Measurements from ENCODE around the gene PLXNA4. TPM values are rescaled to one million over a fixed set of nuclear protein-coding genes. Genes with fewer than 3 reads are reported as not detected.

PLXNA4 gene
- total and polyA plus RNA-seq, 2 experiments from 2014 or later = 7.3 to 33.3 TPM

DNA sequence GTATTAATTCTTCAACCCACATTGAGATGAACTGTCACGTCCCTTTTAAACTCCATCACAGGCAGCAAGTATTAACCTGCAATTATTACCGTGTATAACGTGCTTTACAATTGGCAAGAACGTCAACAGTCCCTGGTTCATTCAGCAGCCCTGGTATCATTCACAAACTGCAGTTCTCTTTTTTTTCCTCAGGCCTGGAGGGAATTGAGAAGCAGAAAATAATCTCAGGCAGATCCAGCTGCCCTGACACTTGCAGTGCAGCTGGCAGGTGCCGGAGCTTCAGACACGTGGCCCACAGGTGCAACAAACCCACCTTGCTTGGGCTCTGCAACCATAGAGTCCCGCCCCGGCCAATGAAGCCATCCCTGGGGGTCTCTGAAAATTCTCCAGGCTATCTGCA lies 137.3 kb downstream of the PLXNA4 start:
- DNase-seq (ENCODE audit: low read depth in 1 of 2, low spot score in 1 of 2) = no peak
- H3K36me3 ChIP-seq = no peaks in the 10 kb centered on the region
- TF ChIP-seq, protein P1, sequence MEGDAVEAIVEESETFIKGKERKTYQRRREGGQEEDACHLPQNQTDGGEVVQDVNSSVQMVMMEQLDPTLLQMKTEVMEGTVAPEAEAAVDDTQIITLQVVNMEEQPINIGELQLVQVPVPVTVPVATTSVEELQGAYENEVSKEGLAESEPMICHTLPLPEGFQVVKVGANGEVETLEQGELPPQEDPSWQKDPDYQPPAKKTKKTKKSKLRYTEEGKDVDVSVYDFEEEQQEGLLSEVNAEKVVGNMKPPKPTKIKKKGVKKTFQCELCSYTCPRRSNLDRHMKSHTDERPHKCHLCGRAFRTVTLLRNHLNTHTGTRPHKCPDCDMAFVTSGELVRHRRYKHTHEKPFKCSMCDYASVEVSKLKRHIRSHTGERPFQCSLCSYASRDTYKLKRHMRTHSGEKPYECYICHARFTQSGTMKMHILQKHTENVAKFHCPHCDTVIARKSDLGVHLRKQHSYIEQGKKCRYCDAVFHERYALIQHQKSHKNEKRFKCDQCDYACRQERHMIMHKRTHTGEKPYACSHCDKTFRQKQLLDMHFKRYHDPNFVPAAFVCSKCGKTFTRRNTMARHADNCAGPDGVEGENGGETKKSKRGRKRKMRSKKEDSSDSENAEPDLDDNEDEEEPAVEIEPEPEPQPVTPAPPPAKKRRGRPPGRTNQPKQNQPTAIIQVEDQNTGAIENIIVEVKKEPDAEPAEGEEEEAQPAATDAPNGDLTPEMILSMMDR (IDR thresholded peaks at IDR 0.05; ENCODE audit: low read depth, low read length) = no peak

DNA sequence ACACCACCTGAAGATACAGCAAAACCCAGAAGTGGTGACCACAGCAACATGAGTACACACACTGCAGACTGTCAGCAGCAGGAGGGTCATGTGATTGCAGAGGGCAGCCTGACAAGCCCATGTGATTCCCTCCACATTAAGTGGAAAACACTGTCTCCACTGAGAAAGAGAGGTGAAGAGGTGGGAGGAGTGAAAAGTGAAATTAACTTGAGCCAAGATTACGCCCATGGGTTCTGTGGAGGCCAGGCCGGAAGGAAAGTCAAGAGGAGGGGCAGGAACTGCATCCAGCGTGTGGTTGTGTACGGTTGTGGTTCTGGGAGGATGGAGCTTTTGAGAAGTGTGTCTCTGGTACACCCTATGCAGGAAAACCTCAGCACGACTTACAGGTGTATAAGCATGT lies 138.5 kb downstream of the PLXNA4 start:
- H3K9me3 ChIP-seq (ENCODE audit: low read depth) = no peaks in the 10 kb centered on the region
- DNase-seq (ENCODE audit: low read depth in 1 of 2, low spot score in 1 of 2) = peak in 1 of 2 donors; percentile 80
- H3K4me3 ChIP-seq = no peak overlapping the region
- H3K27ac ChIP-seq = peak overlapping the region; percentile 27
- peaks cover 47% of the 10 kb centered on the region for H3K4me1 ChIP-seq (ENCODE audit: low read depth)
- H3K27me3 ChIP-seq = no peaks in the 10 kb centered on the region
- TF ChIP-seq, protein P1 (IDR thresholded peaks at IDR 0.05; ENCODE audit: low read depth, low read length) = no peak
- no peaks in the 10 kb centered on the region for H3K36me3 ChIP-seq

More for the DNA sequence above, 137.3 kb downstream of the PLXNA4 start:
- peaks cover 44% of the 10 kb centered on the region for H3K4me1 ChIP-seq (ENCODE audit: low read depth)
- H3K27me3 ChIP-seq = no peaks in the 10 kb centered on the region
- H3K9me3 ChIP-seq (ENCODE audit: low read depth) = no peaks in the 10 kb centered on the region
- no peak overlapping the region for H3K27ac ChIP-seq
- no peak overlapping the region for H3K4me3 ChIP-seq

DNA sequence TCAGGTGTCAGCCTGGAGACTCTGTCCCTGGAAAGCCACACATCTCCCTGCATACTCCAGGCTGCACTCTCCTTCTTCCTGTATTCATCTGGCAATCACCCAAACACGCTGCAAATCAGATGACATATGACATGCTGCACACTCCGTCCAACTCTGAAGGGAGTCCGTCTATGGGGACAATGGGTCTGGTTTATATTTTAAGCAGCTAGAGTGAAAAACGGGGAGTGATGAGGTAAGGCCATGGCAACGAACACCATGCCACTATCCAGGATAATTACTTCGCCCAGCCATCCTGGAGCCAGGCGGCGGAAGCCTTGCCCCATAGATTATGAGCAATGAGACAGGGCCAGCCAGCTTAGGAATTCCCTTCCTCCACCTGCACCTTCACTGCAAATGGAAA lies 140.1 kb downstream of the PLXNA4 start:
- TF ChIP-seq, protein P1 (IDR thresholded peaks at IDR 0.05; ENCODE audit: low read depth, low read length) = no peak
- Histone ChIP-seq H3K36me3 (no peaks in the 10 kb centered on the region), H3K27ac (peak overlapping the region; percentile 30), H3K27me3 (no peaks in the 10 kb centered on the region), H3K4me3 (no peak overlapping the region), H3K9me3 (ENCODE audit: low read depth) (no peaks in the 10 kb centered on the region), H3K4me1 (ENCODE audit: low read depth) (peaks cover 34% of the 10 kb centered on the region)
- DNase-seq (ENCODE audit: low read depth in 1 of 2, low spot score in 1 of 2) = peak in 1 of 2 donors; percentile 57

DNA sequence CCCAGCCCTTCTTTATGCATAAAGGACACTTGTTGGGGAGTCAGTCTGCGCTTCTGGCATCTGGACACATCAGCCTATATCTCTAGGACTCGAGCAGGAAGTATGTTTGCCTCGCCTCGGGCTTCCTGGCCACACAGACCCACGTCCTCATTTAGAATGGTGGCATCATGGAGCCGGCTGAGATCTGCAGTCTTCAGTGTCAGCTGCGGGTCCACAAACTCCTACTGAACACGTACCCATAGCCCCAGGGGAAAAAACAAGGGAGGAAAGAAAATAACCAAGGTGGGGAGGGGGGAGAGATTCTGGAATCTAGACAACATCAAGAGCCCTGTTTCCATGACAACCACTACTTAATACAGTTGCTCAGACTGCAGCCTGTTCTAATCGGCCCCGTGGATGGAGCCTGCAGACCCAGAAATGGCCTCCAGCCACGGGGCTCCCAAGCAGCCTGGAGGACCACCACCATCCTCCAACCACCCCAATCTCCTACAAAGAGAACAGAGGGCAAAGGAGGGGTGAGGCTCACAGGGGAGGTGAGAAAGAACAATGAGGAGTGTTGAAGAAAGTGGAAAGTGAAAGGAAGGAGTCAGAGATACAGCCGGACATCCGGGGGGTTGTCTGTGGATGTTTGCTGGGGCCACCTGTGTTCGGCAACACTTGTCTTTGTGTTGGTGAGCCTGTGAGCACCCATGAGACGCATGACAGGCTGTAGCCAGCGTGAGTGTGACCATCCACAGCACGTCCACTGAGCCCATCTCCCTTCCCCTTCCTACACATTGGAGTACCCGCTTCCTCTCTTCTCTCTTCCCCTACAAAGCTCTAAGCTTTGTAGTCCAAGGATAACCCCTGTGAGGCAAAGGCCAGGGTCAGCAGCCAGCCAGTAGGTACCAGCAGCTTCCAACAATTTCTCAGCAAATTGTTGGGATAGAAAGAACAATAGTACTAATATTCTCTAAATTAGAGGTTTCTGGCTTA lies 141.0 kb downstream of the PLXNA4 start:
- Histone ChIP-seq H3K27ac (peak overlapping the region; percentile 30), H3K9me3 (ENCODE audit: low read depth) (no peaks in the 10 kb centered on the region), H3K27me3 (no peaks in the 10 kb centered on the region), H3K4me1 (ENCODE audit: low read depth) (peaks cover 32% of the 10 kb centered on the region), H3K36me3 (no peaks in the 10 kb centered on the region), H3K4me3 (no peak overlapping the region)
- TF ChIP-seq, protein P1 (IDR thresholded peaks at IDR 0.05; ENCODE audit: low read depth, low read length) = no peak
- DNase-seq (ENCODE audit: low read depth in 1 of 2, low spot score in 1 of 2) = peak in 1 of 2 donors; percentile 46

DNA sequence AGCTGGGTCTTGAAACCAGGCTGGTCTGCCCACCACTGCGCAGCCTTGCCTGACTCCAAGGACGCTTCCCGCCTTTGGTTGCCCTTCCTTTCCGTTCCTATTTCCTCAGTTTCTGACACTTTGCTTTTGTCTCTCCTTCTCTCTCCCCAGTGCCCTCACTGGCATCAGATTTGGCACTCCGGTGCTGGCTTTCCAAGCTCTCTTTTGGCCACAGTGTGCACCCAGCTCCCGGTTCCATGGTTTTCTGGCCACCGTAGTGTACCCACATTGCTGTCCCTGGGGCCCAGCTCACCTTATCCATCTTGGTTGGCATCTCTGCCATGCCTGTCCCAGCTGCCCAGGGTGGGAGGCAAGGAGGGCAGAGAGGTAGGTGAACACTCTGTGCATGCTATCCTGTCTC lies 142.2 kb downstream of the PLXNA4 start:
- TF ChIP-seq, protein P1 (IDR thresholded peaks at IDR 0.05; ENCODE audit: low read depth, low read length) = no peak
- no peaks in the 10 kb centered on the region for H3K27me3 ChIP-seq
- DNase-seq (ENCODE audit: low read depth in 1 of 2, low spot score in 1 of 2) = no peak
- no peaks in the 10 kb centered on the region for H3K9me3 ChIP-seq (ENCODE audit: low read depth)
- H3K4me3 ChIP-seq = no peak overlapping the region
- H3K27ac ChIP-seq = no peak overlapping the region
- H3K36me3 ChIP-seq = no peaks in the 10 kb centered on the region
- H3K4me1 ChIP-seq (ENCODE audit: low read depth) = peaks cover 28% of the 10 kb centered on the region
